K562 (cell line): ENCODE measurements around the gene TAMALIN.

Experiments used
- CHD2 ChIP-seq: IDR thresholded peaks from 2 replicates; pipeline ENCODE4 v1.6.1; 2011; ENCODE audit warnings: low read depth, low read length
- EHMT2 ChIP-seq: fragments of 450-650 bp; IDR thresholded peaks from 2 replicates; pipeline ENCODE4 v1.6.1; 2018; ENCODE audit warnings: antibody characterized with exemption
- LARP7 ChIP-seq: fragments of 450-650 bp; IDR thresholded peaks from 2 replicates; pipeline ENCODE4 v1.6.1; 2016
- PHF8 ChIP-seq: fragments of 200-600 bp; sonication (generic); IDR thresholded peaks from 2 replicates; pipeline ENCODE4 v1.6.1; 2012; ENCODE audit warnings: mixed run types, mild to moderate bottlenecking, inconsistent platforms, low read length, moderate library complexity, borderline replicate concordance
- TAF1 ChIP-seq: IDR thresholded peaks from 2 replicates; pipeline ENCODE4 v1.6.1; 2011; ENCODE audit warnings: mild to moderate bottlenecking, low read length, moderate library complexity; ENCODE audit not compliant: insufficient read depth, control insufficient read depth, severe bottlenecking; ENCODE audit errors: extremely low read depth
- ZBTB1 ChIP-seq: sonication (generic); formaldehyde crosslinking; IDR thresholded peaks from 2 replicates; pipeline ENCODE4 v1.8.1; 2023; ENCODE audit warnings: missing genetic modification reagents, low read depth, mild to moderate bottlenecking, borderline replicate concordance
- ZNF431 ChIP-seq: sonication (generic); formaldehyde crosslinking; IDR thresholded peaks from 2 replicates; pipeline ENCODE4 v1.8.0; 2022; ENCODE audit warnings: mild to moderate bottlenecking, missing genetic modification reagents
- ZNF445 ChIP-seq: fragments of 250-450 bp; sonication (Bioruptor Pico); IDR thresholded peaks from 2 replicates; pipeline ENCODE4 v1.4.0; 2020; ENCODE audit warnings: low read depth, mild to moderate bottlenecking, moderate library complexity
- ZNF583 ChIP-seq: fragments of 250-450 bp; sonication (Bioruptor Pico); IDR thresholded peaks from 2 replicates; pipeline ENCODE4 v1.4.0; 2020
- TF ChIP-seq, protein P1 (sequence below): fragments of 450-650 bp; conservative IDR thresholded peaks from 2 replicates; pipeline ENCODE4 v1.6.1; 2016; ENCODE audit warnings: missing genetic modification characterization, low read depth, mild to moderate bottlenecking, missing compliant biosample characterization, moderate library complexity
- TF ChIP-seq, protein P2 (sequence below): sonication (generic); formaldehyde crosslinking; IDR thresholded peaks from 2 replicates; pipeline ENCODE4 v1.8.1; 2023; ENCODE audit warnings: mild to moderate bottlenecking, missing genetic modification reagents
- TF ChIP-seq, protein P3 (sequence below), 2 experiments: fragments of 450-650 bp in 1 of 2; sonication (generic) in 1 of 2; formaldehyde crosslinking in 1 of 2; IDR thresholded peaks in 1 of 2; conservative IDR thresholded peaks in 1 of 2; 2 replicates each; pipeline versions ENCODE4 v1.6.1 to v1.8.1; 2016 to 2023; ENCODE audit warnings: mild to moderate bottlenecking in 2 of 2, moderate library complexity in 2 of 2, inconsistent platforms in 1 of 2, missing genetic modification reagents in 1 of 2
- TF ChIP-seq, protein P4 (sequence below), 2 experiments: fragments of 450-650 bp in 1 of 2; sonication (generic) in 1 of 2; formaldehyde crosslinking in 1 of 2; IDR thresholded peaks; 2 replicates each; pipeline versions ENCODE4 v1.7.1 to v1.9.0; 2016 to 2022; ENCODE audit warnings: inconsistent platforms in 1 of 2, mild to moderate bottlenecking in 1 of 2, missing genetic modification reagents in 1 of 2
- TF ChIP-seq, protein P5 (sequence below), 3 experiments: IDR thresholded peaks in 2 of 3; conservative IDR thresholded peaks in 1 of 3; 2 replicates each; pipeline ENCODE4 v1.5.1; 2011 to 2012; ENCODE audit warnings: low read length in 3 of 3, mild to moderate bottlenecking in 3 of 3, control low read depth in 2 of 3, improper control_type of control experiment in 1 of 3, inconsistent platforms in 1 of 3, low read depth in 1 of 3, mixed read lengths in 1 of 3, moderate library complexity in 1 of 3; ENCODE audit not compliant: insufficient read depth in 2 of 3

DNA sequence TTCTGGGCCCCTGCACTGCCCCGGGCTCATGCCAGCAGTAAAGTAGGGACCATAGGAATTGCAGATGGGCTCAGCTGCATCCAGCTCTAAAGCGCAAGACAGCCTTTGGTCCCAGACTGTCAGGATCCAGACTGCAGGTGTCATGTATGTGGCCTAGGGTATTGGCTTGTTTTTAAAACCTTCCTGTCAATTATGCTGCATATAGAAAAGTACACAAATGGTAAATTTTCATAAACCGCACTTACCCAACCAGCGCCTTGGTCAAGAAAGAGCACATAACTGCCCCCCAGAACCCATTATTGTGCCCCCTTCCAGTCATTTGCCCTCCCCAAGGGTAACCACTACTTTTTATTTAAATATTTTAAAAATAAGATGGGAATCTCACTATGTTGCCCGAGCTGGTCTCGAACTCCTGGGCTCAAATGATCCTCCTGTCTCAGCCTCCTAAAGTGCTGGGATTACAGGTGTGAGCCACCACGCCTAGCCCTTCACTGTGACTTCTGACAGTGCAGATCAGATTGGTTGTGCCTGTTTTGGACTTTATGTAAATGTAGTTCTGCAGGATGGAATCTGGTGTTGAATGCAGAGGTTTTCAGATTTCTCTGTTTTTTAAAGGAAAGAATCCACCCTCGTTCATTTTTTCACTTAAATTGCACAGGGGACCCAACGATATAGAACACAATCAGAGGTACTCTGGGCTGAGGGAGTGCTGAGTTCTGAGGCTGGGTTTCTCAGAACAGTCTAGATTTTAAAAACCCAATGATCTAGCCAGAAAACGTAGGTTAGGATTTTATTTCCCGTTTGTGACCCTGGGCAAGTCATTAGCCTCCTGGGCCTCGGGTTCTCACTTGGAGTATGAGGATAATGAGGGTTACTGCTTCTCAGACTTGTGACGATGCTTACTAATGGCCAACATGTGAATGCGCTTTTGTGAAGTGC lies 51.2 kb downstream of the TAMALIN start:
- TF ChIP-seq PHF8 (no peak), TAF1 (no peak), LARP7 (no peak), ZBTB1 (CRISPR knock-in tag) (no peak), ZNF583 (CRISPR knock-in tag) (no peak), ZNF445 (CRISPR knock-in tag) (no peak), EHMT2 (no peak), CHD2 (no peak), ZNF431 (no peak)
- TF ChIP-seq, protein P1, sequence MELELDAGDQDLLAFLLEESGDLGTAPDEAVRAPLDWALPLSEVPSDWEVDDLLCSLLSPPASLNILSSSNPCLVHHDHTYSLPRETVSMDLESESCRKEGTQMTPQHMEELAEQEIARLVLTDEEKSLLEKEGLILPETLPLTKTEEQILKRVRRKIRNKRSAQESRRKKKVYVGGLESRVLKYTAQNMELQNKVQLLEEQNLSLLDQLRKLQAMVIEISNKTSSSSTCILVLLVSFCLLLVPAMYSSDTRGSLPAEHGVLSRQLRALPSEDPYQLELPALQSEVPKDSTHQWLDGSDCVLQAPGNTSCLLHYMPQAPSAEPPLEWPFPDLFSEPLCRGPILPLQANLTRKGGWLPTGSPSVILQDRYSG: no peak
- TF ChIP-seq, protein P2, sequence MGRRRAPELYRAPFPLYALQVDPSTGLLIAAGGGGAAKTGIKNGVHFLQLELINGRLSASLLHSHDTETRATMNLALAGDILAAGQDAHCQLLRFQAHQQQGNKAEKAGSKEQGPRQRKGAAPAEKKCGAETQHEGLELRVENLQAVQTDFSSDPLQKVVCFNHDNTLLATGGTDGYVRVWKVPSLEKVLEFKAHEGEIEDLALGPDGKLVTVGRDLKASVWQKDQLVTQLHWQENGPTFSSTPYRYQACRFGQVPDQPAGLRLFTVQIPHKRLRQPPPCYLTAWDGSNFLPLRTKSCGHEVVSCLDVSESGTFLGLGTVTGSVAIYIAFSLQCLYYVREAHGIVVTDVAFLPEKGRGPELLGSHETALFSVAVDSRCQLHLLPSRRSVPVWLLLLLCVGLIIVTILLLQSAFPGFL (CRISPR knock-in tag): no peak
- TF ChIP-seq, protein P3, sequence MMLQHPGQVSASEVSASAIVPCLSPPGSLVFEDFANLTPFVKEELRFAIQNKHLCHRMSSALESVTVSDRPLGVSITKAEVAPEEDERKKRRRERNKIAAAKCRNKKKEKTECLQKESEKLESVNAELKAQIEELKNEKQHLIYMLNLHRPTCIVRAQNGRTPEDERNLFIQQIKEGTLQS (IDR thresholded peaks at IDR 0.05): no peak
- TF ChIP-seq, protein P3 (CRISPR knock-in tag; conservative IDR thresholded peaks at IDR 0.05): no peak
- TF ChIP-seq, protein P4, sequence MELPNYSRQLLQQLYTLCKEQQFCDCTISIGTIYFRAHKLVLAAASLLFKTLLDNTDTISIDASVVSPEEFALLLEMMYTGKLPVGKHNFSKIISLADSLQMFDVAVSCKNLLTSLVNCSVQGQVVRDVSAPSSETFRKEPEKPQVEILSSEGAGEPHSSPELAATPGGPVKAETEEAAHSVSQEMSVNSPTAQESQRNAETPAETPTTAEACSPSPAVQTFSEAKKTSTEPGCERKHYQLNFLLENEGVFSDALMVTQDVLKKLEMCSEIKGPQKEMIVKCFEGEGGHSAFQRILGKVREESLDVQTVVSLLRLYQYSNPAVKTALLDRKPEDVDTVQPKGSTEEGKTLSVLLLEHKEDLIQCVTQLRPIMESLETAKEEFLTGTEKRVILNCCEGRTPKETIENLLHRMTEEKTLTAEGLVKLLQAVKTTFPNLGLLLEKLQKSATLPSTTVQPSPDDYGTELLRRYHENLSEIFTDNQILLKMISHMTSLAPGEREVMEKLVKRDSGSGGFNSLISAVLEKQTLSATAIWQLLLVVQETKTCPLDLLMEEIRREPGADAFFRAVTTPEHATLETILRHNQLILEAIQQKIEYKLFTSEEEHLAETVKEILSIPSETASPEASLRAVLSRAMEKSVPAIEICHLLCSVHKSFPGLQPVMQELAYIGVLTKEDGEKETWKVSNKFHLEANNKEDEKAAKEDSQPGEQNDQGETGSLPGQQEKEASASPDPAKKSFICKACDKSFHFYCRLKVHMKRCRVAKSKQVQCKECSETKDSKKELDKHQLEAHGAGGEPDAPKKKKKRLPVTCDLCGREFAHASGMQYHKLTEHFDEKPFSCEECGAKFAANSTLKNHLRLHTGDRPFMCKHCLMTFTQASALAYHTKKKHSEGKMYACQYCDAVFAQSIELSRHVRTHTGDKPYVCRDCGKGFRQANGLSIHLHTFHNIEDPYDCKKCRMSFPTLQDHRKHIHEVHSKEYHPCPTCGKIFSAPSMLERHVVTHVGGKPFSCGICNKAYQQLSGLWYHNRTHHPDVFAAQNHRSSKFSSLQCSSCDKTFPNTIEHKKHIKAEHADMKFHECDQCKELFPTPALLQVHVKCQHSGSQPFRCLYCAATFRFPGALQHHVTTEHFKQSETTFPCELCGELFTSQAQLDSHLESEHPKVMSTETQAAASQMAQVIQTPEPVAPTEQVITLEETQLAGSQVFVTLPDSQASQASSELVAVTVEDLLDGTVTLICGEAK (IDR thresholded peaks at IDR 0.05): no peak
- TF ChIP-seq, protein P4 (CRISPR knock-in tag; IDR thresholded peaks at IDR 0.05): no peak
- TF ChIP-seq, protein P5, sequence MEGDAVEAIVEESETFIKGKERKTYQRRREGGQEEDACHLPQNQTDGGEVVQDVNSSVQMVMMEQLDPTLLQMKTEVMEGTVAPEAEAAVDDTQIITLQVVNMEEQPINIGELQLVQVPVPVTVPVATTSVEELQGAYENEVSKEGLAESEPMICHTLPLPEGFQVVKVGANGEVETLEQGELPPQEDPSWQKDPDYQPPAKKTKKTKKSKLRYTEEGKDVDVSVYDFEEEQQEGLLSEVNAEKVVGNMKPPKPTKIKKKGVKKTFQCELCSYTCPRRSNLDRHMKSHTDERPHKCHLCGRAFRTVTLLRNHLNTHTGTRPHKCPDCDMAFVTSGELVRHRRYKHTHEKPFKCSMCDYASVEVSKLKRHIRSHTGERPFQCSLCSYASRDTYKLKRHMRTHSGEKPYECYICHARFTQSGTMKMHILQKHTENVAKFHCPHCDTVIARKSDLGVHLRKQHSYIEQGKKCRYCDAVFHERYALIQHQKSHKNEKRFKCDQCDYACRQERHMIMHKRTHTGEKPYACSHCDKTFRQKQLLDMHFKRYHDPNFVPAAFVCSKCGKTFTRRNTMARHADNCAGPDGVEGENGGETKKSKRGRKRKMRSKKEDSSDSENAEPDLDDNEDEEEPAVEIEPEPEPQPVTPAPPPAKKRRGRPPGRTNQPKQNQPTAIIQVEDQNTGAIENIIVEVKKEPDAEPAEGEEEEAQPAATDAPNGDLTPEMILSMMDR (IDR thresholded peaks at IDR 0.05 in 2 of 3, conservative IDR thresholded peaks at IDR 0.05 in 1 of 3; ENCODE audit: insufficient read depth in 2 of 3, low read depth in 1 of 3, low read length in 3 of 3): no peak
